Activated CD8-positive, alpha-beta memory T cell treated with anti-CD3 and anti-CD28 coated beads for 4 hours (primary cell): ENCODE data around the gene TMED7.

ENCODE experiments used
- DNase-seq, 2 donors: peaks; one replicate each; pipeline ENCODE4 v3.0.0-alpha.2; 2020; ENCODE audit warnings: low read depth in 2 of 2

TMED7 gene

DNA sequence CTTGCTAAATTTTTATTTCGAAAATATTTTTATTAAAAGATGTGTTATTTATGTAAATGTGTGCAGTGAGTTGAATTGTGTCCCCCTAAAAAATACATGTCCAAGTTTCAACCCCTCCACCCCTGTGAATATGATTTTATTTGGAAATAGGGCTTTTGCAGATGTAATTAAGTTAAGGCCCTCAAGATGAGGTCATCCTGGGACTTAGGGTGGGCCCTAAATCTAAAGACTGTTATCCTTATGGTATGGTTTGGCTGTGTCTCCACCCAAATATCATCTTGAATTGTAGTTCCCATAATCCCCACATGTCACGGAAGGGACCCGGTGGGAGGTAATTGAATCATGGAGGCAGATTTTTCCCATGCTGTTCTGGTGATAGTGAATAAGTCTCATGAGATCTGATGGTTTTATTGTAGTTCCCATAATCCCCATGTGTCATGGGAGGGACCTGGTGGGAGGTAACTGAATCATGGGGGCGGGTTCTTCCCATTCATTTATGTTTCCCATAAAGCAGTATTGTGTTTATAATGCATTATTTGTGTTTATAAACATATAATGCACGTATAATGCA, 1.5 kb upstream of the TMED7 start:
- DNase-seq: no peak

DNA sequence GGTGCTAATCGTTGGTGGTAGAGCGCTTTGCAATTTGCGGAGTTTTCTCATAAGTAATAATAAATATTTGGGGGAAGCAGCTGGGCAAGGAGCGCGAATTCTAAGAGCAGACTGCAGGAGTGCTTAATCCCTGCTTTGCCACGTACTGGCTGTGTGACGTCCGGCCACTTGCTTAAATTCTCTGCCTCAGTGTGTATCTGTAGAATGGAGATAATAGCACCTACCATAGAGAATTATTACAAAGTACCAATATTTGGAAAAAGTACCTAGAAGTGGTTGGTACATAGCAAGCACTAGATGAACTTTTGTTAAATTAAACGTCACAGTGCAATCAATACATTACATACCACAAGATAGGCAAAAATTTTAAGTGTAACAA, 598 bp upstream of the TMED7 start:
- DNase-seq: no peak

DNA sequence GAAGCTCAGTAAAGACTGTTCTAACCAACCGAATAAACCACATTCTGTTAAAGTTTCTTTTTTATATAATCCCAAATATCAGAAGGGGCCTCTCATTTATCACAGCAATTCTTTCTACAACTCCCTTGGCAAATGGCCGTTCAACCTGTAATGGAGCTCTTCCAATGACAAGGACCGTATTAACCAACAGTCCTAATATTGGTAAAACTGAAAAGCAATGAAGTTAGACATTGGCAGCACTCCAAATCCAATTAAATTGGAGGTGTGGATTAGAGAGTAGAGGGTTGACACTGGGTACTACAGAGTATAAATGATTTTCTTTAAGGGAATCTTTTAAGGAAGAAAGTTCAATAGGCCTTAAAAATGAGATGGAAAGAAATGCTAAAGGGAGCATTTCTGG, 842 bp downstream of the TMED7 start:
- DNase-seq: no peak

- no peak for DNase-seq
Observed at GRCh38 chr5:115623658-115624057, 2.2 kb downstream of the TMED7 start.

DNA sequence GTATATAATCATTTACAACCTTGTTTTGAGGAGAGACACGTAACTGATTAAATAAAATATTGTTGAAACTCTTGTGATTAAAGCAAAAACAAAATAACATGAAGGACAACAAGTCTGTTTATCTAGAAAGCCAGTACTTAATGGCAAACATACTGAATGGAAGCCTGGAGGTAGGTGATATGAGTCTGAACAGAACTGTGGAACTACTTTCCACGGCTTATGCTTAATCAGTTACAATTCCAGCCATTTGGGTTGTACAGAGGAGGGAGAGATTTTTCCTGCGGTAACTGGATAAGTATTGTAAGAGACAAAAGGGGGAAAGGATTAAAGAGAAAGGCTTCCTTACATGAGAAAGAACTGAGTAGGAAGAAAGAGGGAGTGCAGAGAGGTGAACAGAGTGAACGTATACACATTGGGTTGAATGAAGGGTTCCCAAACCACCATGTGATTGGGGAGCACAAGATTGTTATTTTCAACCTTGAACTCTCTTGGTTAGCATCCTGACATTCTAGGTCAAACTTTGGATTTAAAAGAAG, 4.4 kb downstream of the TMED7 start:
- no peak for DNase-seq

GRCh38 chr5:115616892-115617291, 8.9 kb downstream of the TMED7 start:
- DNase-seq: no peak

GRCh38 chr5:115616472-115616871, 9.4 kb downstream of the TMED7 start:
- no peak for DNase-seq

DNA sequence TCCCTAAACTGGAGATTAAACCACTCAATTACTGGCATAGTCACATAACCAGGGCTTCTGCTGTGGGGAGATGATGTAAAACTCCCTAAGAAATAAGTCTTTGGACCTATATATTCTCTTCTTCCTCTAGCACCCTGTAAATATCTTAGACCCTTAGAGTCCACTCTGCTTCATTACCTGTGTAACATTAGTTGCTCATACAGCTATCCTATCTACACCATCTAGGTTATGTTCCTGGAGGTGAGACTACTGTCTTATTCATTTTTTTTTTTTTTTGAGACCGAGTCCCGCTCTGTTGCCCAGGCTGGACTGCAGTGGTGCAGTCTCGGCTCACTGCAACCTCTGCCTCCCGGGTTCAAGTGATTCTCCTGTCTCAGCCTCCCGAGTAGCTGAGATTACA, 14.0 kb downstream of the TMED7 start:
- DNase-seq: no peak

GRCh38 chr5:115607935-115608334, 17.9 kb downstream of the TMED7 start:
- no peak for DNase-seq

DNA sequence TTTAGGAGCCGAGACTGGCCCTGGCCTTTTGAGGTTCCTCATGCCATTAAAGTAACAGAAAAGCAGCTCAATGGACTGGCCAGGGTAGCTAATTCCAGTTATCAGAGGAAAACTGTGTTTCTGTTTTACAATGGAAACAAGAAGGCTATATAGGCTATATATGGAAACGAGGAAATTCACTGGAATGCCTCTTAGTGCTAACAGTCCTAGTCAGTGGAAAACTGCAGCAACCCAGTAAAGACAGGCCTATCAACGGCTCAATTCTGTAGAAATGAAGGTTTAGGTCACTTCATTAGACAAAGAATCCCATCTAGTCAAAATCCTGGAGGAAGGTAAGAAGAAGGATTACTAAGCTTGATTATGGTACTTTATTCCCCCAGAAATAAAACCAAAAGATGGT, 20.4 kb downstream of the TMED7 start:
- no peak for DNase-seq

DNA sequence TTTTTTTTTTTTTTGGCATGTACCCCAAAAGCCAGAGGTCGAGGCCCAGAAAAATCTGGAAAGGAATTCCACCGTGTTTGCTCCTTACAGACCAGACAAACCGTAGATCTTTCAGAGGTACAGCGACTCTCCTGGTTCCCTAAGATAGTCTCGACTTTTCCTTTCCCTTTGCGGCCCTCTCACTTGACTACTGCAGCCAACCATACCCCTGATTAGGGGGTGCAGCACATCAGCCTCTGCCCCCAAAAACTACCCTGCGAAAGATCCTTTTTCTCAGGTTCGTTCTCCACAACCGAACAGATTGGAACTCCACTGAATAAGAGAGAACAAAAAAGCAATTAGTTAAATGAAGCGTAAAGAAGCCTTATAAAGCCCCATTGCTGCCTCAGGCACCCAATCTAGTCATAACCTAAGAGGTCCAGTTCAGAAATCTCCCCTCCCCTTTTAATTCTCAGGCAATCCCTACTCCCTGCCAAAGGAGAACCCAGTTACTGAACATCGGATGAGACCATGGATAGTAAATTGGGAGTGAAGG, 23.2 kb downstream of the TMED7 start:
- no peak for DNase-seq

DNA sequence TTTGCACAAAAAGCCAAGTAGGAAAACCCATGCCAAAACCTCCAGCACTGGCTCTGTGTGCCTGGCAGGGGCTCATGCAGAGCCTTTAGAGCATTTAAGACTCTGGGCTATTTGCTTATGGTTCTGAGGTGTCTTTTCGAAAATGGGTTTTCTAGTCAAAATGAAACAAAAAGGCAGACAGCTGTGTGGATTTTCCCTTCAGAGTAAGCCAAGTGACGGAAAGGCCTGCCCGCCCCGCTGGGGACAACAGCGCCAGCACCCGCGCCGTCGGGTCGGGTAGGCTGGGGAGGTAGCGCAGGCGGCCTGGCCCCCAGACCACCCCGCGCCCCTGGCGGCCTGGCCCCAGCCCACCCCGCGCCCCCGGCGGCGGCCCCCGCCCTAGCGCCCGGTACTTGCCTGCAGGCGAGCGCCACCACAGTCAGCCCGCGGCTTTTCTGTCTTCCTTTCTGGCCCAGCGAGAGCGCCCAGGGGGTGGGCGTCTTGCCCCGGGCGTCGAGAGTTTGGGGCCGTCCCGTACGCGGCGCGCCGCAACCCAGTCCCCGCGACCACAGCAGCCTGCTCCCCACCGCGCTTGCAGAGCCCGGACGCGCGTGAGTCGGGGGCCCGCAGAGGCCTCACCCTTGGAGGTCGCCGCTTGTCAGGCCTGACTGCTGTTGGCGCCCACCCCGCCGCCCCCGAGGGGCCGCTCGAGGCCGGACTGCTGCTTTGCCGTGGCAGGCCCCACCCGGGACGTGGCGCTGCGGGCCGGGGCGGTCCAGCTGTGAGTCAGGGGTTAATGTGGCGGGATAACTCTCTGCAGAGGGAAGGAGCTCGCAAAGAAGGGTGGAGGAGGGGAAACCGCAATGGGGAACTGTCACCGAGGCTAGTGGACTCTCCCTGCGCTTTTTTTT, 23.9 kb downstream of the TMED7 start, which contains the start of gene TICAM2:
Gene TICAM2 (minus strand): TSS at position 779 of the 890 bp plus-strand sequence. CDS start 21,223 bp downstream, outside the sequence.
- peak in 1 of 2 donors; percentile 13 for DNase-seq

GRCh38 chr5:115600766-115601165, 25.1 kb downstream of the TMED7 start:
- no peak for DNase-seq

GRCh38 chr5:115599924-115600323, 25.9 kb downstream of the TMED7 start:
- no peak for DNase-seq

DNA sequence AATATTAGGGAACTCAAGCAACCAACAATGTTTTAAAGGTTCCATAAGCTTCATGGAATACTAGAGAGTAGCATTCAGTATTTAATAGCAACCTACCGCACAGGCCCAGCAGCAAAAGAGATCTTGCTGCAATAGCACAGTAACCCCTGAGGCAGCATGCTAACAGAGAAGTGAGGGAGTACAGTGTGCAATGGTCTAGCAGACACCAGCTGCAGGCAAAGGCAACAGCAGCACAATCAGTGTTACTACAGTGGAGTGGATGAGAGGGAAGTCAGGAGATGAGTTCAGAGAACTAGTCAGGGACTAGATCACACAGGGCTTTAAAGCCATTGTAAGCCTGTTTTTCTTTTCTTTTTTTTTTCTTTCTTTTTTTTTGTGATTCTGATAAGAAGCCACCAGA, 26.3 kb downstream of the TMED7 start:
- no peak for DNase-seq

DNA sequence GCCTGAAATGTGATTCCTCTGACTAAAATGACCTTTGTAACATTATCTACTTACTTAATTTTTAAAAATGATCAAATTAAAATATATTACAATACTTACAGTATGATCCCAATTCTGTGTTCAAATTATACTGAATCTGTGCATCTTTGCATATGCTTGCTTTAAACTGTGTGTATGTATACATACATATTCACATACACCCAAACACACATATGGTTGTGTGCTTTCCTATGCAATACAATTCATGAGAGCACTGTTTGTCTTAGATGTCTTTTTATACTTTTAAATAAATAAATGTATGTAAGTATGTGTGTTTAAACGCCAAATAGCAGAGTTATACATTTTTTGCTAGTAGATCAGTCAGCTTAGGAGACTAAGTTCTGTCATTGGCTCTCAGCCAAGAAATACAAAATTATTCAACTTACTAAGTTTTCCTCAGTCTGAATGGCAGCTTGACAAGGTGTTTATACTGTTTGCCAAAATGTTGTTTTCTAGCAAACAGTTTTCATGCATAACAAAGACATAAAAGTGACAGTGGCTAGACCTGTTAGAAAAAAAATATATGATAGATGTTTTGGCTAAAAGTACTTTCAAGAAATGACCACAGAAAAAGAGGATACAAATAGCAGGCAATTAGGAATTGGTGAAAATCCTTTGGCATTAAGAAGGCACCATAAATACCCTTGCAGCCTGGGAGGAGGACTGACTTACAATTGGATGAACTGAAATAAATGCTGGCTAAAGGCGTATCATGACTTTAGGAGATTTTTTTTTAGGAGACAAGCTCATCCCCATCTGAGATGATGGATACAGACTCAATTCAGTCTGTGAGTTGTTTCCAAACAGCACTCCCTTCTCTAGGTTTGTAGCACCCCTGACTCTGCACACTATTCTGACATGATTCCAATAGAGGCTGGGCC, 31.4 kb downstream of the TMED7 start:
- DNase-seq: no peak

DNA sequence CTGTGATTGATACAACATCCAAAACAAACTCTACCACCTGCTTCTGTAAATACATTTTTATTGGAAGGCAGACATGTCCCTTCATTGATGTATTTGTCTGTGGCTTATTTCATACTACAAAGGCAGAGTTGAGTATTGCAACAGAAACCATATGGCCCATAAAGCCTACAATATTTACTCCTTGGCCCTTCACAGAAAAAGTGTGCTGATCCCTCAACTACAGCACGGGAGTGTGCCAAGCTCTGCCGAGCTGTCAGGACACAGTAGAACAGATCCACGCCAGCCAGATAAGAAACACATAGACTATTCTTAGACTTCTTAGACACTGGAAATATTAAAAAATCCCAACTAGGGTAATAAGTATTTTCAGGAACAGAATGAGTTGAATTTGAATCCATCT, 36.8 kb downstream of the TMED7 start:
- no peak for DNase-seq

- no peak for DNase-seq
Observed at GRCh38 chr5:115588640-115589039, 37.2 kb downstream of the TMED7 start.

DNA sequence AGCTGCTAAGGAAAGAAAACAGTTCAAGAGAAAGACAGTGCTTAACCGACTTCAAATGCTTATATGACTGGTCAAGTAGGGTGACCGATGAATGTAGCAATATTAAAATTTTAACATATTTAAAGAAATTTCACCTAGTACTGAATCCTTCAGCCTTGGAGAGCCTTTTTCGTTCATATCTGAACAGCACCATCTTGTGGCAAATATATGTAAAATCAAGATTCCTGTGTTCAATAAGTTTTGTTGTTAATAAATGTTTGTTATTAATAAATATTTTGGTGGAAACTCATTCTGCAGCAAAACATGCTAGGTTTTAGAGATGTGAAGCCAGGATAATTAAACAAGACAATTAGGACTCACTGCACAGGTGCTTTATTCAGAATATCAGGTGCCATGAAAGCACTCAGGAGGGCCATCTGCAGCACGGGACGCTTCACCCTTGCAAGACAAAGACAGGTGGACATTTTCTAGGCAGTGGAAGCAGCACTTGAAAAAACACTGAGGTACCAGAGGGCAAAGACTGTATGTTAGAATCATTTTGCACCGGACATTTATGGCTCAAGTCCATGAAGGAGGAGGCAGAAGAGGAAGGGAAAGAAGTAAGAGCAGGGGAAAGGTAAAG, 39.2 kb downstream of the TMED7 start:
- DNase-seq: no peak

GRCh38 chr5:115585265-115585664, 40.6 kb downstream of the TMED7 start:
- no peak for DNase-seq

GRCh38 chr5:115584501-115584900, 41.3 kb downstream of the TMED7 start:
- no peak for DNase-seq
